Type B pancreatic cell (in vitro differentiated cells): ENCODE measurements around the gene RUNX1. TPM values are rescaled to one million over a fixed set of nuclear protein-coding genes. Genes with fewer than 3 reads are reported as not detected.

Experiments
- DNase-seq: peaks from one replicate; pipeline ENCODE4 v3.0.0; 2021; ENCODE audit warnings: mixed read lengths; ENCODE audit not compliant: unreplicated experiment; ENCODE audit errors: extremely low spot score
- H3K27ac Mint-ChIP-seq: 2 replicates; pipeline ENCODE4 v1.8.0; 2021; ENCODE audit warnings: mild to moderate bottlenecking, mixed read lengths
- H3K27me3 Mint-ChIP-seq: 2 replicates; pipeline ENCODE4 v1.8.0; 2021; ENCODE audit warnings: mixed read lengths
- H3K36me3 Mint-ChIP-seq: 2 replicates; pipeline ENCODE4 v1.8.0; 2021; ENCODE audit warnings: mixed read lengths
- H3K4me1 Mint-ChIP-seq: one replicate; pipeline ENCODE4 v1.8.0; 2021; ENCODE audit warnings: mixed read lengths; ENCODE audit not compliant: unreplicated experiment
- H3K4me3 Mint-ChIP-seq: 2 replicates; pipeline ENCODE4 v1.8.0; 2021; ENCODE audit warnings: mild to moderate bottlenecking, mixed read lengths
- H3K9me3 Mint-ChIP-seq: 2 replicates; pipeline ENCODE4 v1.8.0; 2021; ENCODE audit warnings: mixed read lengths
- CTCF ChIP-seq: fragments of 200-600 bp; sonication (generic); conservative IDR thresholded peaks from 2 replicates; pipeline ENCODE4 v1.5.0; 2021; ENCODE audit warnings: antibody characterized with exemption, mild to moderate bottlenecking
- total RNA-seq: library from RNA; stranded (reverse); gene quantifications from 2 replicates; pipeline ENCODE4 v1.2.1, GENCODE V29; 2021; ENCODE audit warnings: low replicate concordance

Gene RUNX1
- total RNA-seq, 1 donor from 2014 or later: 11.9 TPM

DNA sequence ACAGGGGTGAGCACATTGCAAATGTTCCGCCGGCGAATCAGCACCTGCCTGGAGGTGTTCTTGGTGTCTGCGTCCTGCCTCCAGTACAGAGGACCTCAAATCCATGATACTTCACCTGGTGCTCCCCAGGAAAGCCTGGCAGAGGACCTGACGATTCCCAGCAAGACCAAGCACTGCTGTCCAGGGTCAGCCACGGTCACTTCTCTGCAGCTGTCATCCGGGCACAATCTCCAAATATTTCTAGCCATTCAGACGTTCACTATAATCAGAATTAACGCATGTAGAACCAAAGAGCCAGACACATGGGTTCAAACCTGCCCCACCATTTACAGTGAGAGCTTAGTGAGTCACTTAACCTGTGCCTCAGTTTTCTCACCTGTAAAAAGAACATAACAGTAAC is 305.8 kb downstream of the RUNX1 start:
- no peak for TF ChIP-seq CTCF
- Mint-ChIP-seq H3K36me3 (no peaks in the 10 kb centered on the region), H3K9me3 (peaks cover under 1% of the 10 kb centered on the region), H3K27ac (no peak overlapping the region), H3K27me3 (peaks cover 32% of the 10 kb centered on the region), H3K4me1 (peaks cover 6% of the 10 kb centered on the region), H3K4me3 (no peak overlapping the region)
- no peak for DNase-seq

DNA sequence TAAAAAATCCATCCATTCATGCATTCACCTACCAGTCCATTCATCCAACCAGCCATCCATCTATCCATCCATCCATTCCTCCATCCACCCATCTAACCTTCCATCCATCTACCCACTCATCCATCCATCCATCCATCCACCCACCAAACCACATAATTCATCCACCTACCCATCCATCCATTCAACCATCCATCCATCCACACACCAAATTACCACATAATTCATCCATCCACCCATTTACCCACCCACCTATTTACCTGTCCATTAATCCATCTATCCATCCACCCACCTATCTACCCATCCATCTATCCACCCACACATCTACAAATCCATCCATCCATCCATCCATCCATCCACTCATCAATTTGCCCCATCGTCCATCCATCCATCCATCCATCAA is 308.9 kb downstream of the RUNX1 start:
- H3K27me3 Mint-ChIP-seq: peaks cover 32% of the 10 kb centered on the region
- H3K27ac Mint-ChIP-seq: no peak overlapping the region
- no peaks in the 10 kb centered on the region for H3K36me3 Mint-ChIP-seq
- H3K9me3 Mint-ChIP-seq: peaks cover 3% of the 10 kb centered on the region
- H3K4me1 Mint-ChIP-seq: peaks cover 13% of the 10 kb centered on the region
- H3K4me3 Mint-ChIP-seq: no peak overlapping the region
- DNase-seq: no peak
- TF ChIP-seq CTCF: no peak
